GDM1 (cell line): ENCODE results near the gene ADAMTS8.

Source experiments
- DNase-seq: peaks from one replicate; lab custom pipeline; 2025; lab: John Stamatoyannopoulos, UW

ADAMTS8 gene

GRCh38 chr11:130394615-130395014 lies 33.8 kb downstream of the ADAMTS8 start:
- DNase-seq: no peak

DNA sequence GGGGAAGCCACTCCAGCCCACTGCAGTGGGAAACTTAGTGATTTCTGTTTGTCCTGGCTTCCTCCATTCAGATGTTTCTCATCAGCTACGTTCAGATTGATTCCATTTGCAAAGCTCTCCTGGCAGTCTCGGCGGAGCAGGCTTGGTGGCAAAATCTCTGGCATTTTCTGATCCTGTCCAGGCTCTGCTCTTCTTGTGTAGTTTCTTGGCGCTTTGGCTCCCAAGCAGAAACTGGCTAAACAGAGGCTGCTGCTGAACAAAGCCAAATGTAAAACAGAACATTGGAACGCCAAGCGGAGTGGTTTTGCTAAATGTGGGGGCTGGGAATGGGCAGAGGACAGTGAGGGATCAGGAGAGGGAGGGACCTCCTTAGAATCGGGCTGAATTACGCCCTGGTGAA lies 36.7 kb downstream of the ADAMTS8 start:
- no peak for DNase-seq

DNA sequence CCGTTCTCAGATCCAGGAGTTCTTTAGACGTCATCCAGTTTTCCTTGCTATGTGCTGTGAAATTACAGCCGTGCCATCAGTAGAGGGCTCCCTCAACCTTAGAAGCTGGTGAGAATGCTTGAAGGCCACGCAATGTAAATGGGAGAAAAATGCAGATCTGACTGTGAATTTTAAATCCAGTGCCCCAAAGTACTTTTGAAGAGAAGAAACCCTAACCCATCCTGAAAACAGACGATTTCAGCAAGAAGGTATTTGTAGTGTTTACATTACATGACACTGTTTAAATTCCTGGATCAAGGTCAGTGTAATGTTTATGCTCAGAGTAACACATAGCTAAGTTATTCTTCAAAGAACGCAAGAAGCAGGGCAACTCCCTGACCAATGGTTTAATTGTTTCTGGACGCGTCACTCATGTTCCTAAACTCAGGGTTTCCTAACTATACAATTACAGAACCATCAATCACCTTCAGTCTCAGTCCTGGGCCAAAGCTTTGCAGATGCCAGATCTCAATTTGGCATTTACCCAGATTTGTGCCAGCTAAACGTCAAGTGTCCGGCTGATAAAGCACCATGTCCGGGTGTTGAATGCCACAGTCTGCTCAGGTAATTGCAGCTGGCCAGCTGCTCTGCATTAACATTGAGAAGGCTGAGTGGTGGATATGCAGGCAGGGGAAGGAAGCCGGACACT lies 38.2 kb downstream of the ADAMTS8 start:
- no peak for DNase-seq

DNA sequence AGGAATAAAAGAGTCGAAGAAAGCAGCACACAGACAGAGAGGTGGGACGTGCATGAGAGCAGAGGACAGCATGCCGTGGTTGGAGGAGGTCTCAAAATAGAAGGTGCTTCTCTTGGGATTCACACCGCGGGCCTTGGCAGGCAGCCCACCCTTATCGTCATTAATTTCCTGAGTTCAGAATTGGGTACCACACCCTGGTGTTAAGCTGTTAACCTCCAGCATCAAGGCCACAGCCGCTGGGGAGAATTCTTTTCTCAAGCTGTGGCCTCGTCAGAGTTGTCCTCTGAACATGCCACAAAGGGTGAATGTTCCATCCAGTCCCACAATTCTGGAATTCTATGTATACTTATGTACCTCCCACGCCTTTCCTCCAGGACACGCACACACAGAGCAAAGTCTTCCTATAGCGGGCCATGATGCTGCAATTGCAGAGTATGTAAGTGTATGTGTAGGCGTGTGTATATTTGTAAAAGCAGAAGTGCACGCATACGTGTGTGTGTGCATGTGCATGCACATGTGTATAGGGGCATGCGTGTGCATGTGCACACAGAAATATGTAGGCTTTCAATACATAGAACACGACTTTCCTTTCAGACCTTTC lies 39.0 kb downstream of the ADAMTS8 start:
- DNase-seq: no peak

DNA sequence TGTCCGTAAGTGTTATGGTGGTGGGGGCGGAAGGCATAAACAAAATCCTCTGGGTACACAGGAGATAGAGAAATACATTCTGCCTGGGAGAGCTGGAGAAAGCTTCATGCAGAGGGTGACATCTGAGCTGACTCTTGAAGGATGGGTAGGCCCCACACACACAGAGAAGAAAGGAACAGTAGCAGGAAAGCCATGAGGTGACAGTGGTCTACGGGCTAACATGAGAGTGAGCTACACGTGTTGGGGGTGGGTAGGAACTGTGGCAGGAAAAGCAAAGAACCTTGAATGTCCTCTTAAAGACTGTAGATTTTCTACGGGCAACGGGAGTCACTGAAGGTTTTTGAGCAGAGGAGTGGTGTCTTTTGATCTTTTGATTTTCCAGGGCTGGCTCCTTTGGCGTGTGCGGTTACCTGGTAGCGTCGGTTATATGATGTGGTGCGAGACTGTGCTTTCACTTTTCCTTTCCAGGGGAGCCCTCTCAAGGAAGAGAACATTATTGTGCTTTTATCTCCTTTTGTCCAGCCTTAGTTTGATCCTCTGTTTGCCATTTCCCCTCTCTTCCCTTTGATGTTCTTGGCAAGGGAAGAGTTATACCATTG lies 39.7 kb downstream of the ADAMTS8 start:
- DNase-seq: no peak

DNA sequence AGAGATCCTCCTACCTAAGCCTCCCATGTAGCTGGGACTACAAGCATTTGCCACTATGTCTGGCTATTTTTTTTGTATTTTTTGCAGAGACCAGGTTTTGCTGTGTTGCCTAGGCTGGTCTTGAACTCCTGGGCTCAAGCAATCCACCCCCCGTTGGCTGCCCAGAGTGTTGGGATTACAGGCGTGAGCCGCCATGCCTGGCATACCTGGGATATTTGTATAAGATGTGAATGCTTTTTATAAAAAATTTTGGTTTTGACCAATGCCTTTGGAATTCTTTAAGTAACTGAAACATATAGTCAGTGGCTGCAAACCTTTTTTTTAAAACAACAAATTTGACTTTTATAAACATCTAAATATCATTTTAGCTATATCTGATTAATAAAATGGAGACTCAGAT lies 42.4 kb downstream of the ADAMTS8 start:
- DNase-seq: no peak

DNA sequence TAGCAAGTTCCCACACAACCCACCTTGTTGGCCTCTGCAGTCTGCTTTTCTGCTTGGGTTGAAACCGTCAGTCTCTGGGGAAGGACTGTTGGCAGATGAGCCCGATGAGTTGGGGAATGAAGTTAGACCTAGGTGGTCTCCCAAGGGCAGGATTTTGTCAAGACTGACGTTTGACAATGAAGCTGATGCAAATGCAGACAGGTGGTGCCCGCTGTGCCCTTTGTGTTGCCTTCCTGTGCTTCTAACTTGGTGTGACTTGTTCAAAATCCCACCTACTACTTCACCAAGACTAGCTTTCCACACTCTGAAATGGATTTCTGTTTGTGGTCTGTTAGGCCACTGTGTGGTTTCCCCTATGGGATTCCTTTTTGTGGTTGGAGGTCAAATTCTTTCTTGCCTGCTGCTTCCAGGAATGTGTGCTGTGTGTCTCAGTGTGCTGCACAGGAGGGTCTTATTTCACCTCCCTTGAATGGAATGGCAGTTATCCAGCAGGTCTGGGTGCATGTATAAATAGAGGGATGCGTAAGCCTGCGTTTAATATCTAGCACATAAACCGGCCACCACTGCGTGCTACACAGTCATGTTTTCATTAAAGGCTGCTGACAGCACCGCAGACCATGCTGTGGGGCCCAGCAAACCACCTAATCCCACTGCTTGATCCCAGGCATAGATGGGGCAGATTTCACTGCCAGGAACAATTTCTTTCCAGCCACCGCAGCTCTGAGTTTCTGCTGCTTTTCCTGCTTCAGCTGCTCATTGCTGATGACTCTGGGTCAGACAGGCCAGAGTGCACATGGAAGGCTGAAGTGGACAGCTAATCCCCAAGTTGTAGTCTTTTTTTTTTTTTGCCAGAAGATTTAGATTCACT lies 44.8 kb downstream of the ADAMTS8 start:
- DNase-seq: peak; percentile 8

GRCh38 chr11:130381317-130381716 lies 47.1 kb downstream of the ADAMTS8 start:
- no peak for DNase-seq

- no peak for DNase-seq
These were observed 47.6 kb downstream of the ADAMTS8 start for GRCh38 chr11:130380778-130381177.

DNA sequence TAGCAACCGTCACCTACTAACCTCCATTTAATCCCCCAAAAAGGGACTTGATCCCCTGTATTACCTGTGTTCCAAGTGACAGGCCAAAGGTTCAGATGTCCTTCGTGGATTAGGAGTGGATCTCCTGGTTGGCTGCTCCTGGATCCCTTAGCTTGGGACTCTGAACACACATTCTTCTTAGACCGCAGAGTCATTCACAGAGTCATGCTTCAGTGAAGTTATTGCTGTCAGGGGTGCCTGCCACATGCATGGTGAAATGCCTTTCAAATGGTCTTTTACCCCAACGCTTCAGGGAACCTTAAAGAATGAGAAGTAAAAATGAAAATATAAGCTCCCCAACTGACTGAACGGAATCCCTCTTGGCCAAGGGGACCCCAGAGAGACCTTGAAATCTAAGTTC lies 49.1 kb downstream of the ADAMTS8 start:
- no peak for DNase-seq

GRCh38 chr11:130370845-130371590 lies 57.4 kb downstream of the ADAMTS8 start:
- no peak for DNase-seq

GRCh38 chr11:130369713-130370112 lies 58.7 kb downstream of the ADAMTS8 start:
- DNase-seq: no peak

- DNase-seq: no peak
These were observed 59.2 kb downstream of the ADAMTS8 start for GRCh38 chr11:130369141-130369691.

DNA sequence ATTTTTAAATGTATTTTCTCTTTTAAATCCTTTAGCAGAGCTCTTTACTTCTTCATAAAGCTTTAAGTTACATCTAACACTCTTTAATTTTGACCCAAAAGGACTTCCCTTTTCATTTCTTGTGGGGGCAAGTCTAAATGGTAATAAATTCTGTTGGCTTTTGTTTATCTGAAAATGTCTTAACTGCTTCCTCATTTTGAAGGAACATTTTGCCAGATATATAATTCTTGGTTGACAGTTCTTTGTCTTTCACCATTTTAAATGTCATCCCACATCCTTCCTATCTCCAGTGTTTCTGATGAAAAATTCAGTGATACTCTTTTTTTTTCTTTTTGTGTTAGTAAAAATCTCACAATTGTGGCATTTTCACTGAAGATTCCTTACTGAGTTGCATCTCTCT lies 69.0 kb downstream of the ADAMTS8 start:
- DNase-seq: no peak

- no peak for DNase-seq
These were observed 70.0 kb downstream of the ADAMTS8 start for GRCh38 chr11:130358398-130358797.
